Measurements from ENCODE around the gene LRP1B. TPM values are rescaled to one million over a fixed set of nuclear protein-coding genes. Genes with fewer than 3 reads are reported as not detected.

LRP1B gene
- polyA plus RNA-seq, 1 of the 3 experiments (the other 2 are of a cell fraction): 0.28 TPM

DNA sequence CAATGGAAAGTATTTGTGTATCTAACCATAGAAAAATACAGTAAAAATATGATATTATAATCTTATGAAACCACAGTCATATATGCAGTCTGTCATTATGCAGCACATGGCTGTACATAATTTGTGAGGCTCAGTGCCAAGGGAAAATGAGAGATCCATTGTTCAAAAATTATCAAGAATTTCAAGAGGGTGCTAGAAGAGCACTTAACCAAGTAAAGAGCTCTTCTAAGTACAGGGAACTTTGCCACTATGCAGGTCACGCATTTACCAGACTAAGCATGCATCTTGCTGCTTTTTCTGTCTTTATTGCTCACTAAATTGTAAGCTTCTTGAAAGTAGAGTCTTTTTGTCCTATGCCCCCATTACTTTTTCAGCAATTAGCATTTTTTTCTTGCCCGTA lies 438.0 kb downstream of the LRP1B start:
- H4K20me1 ChIP-seq (ENCODE audit: insufficient read depth): no peaks in the 10 kb centered on the region
- H3K4me1 ChIP-seq (ENCODE audit: control insufficient read depth in 1 of 2, insufficient read depth in 2 of 2, low read depth in 1 of 2, low read length in 1 of 2): no peaks in the 10 kb centered on the region; a peak in 1 of 4 replicates
- H3K4me2 ChIP-seq: no peak overlapping the region
- H3K79me2 ChIP-seq (ENCODE audit: insufficient read depth): no peaks in the 10 kb centered on the region
- no peaks in the 10 kb centered on the region for H3K9me3 ChIP-seq
- CTCF ChIA-PET: no interaction called here
- POLR2A ChIA-PET: no interaction called here
- no peak overlapping the region for H3K4me3 ChIP-seq (ENCODE audit: low read depth in 2 of 2, low read length in 1 of 2)
- no peaks in the 10 kb centered on the region for H3F3A ChIP-seq (replicated peaks; ENCODE audit: insufficient read depth)
- H3K36me3 ChIP-seq (replicated peaks in 1 of 2; ENCODE audit: control insufficient read depth in 1 of 2, insufficient read depth in 2 of 2, low read length in 1 of 2): no peaks in the 10 kb centered on the region
- DNase-seq: no peak
- 55% methylated on average over 2 of the region's 2 CpGs for WGBS (ENCODE audit: low lambda C conversion rate)
- no peak overlapping the region for H3K9ac ChIP-seq
- no peak overlapping the region for H2AFZ ChIP-seq (ENCODE audit: low read depth)
- no peaks in the 10 kb centered on the region for H3K9me2 ChIP-seq
- TF ChIP-seq ELF1 (IDR thresholded peaks at IDR 0.05) (no peak), YY1 (IDR thresholded peaks at IDR 0.05; ENCODE audit: low read depth) (no peak), JUND (IDR thresholded peaks at IDR 0.05) (no peak)
- TF ChIP-seq, protein P1, sequence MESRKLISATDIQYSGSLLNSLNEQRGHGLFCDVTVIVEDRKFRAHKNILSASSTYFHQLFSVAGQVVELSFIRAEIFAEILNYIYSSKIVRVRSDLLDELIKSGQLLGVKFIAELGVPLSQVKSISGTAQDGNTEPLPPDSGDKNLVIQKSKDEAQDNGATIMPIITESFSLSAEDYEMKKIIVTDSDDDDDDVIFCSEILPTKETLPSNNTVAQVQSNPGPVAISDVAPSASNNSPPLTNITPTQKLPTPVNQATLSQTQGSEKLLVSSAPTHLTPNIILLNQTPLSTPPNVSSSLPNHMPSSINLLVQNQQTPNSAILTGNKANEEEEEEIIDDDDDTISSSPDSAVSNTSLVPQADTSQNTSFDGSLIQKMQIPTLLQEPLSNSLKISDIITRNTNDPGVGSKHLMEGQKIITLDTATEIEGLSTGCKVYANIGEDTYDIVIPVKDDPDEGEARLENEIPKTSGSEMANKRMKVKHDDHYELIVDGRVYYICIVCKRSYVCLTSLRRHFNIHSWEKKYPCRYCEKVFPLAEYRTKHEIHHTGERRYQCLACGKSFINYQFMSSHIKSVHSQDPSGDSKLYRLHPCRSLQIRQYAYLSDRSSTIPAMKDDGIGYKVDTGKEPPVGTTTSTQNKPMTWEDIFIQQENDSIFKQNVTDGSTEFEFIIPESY (IDR thresholded peaks at IDR 0.05; ENCODE audit: borderline replicate concordance, low read depth): no peak
- no peak overlapping the region for H3K27ac ChIP-seq (ENCODE audit: low read depth in 2 of 2, low read length in 1 of 2)
- H3K27me3 ChIP-seq (ENCODE audit: insufficient read depth): no peaks in the 10 kb centered on the region

DNA sequence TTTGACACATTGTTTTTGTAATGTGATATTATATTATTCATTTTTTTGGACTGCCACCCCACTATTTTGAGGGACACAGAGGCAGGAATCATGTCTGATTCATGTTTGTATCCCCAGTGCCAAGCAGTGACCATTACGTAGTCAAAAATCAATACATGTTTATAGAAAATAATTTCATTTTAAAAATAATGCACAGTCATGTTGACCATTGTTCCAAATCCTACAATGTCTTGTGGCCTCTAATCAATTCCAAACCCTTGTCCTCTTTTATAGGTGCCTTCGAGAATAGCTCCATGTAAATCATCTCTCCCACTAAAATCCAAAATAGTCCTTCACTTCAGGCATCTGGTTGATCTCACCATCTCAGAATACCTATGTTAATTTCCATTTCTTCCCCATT lies 454.7 kb downstream of the LRP1B start:
- Histone ChIP-seq H3K4me3 (ENCODE audit: low read depth in 2 of 2, low read length in 1 of 2) (no peak overlapping the region), H3K4me1 (ENCODE audit: control insufficient read depth in 1 of 2, insufficient read depth in 2 of 2, low read depth in 1 of 2, low read length in 1 of 2) (no peaks in the 10 kb centered on the region), H2AFZ (ENCODE audit: low read depth) (no peak overlapping the region), H3K27me3 (ENCODE audit: insufficient read depth) (no peaks in the 10 kb centered on the region), H3K9ac (no peak overlapping the region), H3K79me2 (ENCODE audit: insufficient read depth) (no peaks in the 10 kb centered on the region), H3K4me2 (no peak overlapping the region), H3K27ac (ENCODE audit: low read depth in 2 of 2, low read length in 1 of 2) (no peak overlapping the region), H3F3A (replicated peaks; ENCODE audit: insufficient read depth) (no peaks in the 10 kb centered on the region), H4K20me1 (ENCODE audit: insufficient read depth) (no peaks in the 10 kb centered on the region), H3K9me3 (no peaks in the 10 kb centered on the region), H3K36me3 (replicated peaks in 1 of 2; ENCODE audit: control insufficient read depth in 1 of 2, insufficient read depth in 2 of 2, low read length in 1 of 2) (no peaks in the 10 kb centered on the region), H3K9me2 (no peaks in the 10 kb centered on the region)
- POLR2A ChIA-PET: no interaction called here
- 63% methylated on average over 2 of the region's 2 CpGs for WGBS (ENCODE audit: low lambda C conversion rate)
- CTCF ChIA-PET: no interaction called here
- no peak for DNase-seq
- TF ChIP-seq JUND (IDR thresholded peaks at IDR 0.05): no peak
- TF ChIP-seq RFX5 (IDR thresholded peaks at IDR 0.05; ENCODE audit: low read length): no peak
- TF ChIP-seq, protein P2, sequence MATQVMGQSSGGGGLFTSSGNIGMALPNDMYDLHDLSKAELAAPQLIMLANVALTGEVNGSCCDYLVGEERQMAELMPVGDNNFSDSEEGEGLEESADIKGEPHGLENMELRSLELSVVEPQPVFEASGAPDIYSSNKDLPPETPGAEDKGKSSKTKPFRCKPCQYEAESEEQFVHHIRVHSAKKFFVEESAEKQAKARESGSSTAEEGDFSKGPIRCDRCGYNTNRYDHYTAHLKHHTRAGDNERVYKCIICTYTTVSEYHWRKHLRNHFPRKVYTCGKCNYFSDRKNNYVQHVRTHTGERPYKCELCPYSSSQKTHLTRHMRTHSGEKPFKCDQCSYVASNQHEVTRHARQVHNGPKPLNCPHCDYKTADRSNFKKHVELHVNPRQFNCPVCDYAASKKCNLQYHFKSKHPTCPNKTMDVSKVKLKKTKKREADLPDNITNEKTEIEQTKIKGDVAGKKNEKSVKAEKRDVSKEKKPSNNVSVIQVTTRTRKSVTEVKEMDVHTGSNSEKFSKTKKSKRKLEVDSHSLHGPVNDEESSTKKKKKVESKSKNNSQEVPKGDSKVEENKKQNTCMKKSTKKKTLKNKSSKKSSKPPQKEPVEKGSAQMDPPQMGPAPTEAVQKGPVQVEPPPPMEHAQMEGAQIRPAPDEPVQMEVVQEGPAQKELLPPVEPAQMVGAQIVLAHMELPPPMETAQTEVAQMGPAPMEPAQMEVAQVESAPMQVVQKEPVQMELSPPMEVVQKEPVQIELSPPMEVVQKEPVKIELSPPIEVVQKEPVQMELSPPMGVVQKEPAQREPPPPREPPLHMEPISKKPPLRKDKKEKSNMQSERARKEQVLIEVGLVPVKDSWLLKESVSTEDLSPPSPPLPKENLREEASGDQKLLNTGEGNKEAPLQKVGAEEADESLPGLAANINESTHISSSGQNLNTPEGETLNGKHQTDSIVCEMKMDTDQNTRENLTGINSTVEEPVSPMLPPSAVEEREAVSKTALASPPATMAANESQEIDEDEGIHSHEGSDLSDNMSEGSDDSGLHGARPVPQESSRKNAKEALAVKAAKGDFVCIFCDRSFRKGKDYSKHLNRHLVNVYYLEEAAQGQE (IDR thresholded peaks at IDR 0.05; ENCODE audit: low read depth, low read length): no peak
- TF ChIP-seq SIN3A (IDR thresholded peaks at IDR 0.05; ENCODE audit: borderline replicate concordance, low read depth, low read length): no peak
- no peak for TF ChIP-seq TEAD4 (IDR thresholded peaks at IDR 0.05; ENCODE audit: borderline replicate concordance, insufficient read depth)
- no peak for TF ChIP-seq NFIC (IDR thresholded peaks at IDR 0.05; ENCODE audit: borderline replicate concordance)
- no peak for TF ChIP-seq EP300 (IDR thresholded peaks at IDR 0.05; ENCODE audit: borderline replicate concordance in 1 of 2, low read depth in 1 of 2, low read length in 1 of 2)
- no peak for TF ChIP-seq NRF1 (IDR thresholded peaks at IDR 0.05; ENCODE audit: low read depth, low read length)
- TF ChIP-seq USF2 (IDR thresholded peaks at IDR 0.05; ENCODE audit: borderline replicate concordance, low read depth, low read length): no peak
- TF ChIP-seq, protein P3, sequence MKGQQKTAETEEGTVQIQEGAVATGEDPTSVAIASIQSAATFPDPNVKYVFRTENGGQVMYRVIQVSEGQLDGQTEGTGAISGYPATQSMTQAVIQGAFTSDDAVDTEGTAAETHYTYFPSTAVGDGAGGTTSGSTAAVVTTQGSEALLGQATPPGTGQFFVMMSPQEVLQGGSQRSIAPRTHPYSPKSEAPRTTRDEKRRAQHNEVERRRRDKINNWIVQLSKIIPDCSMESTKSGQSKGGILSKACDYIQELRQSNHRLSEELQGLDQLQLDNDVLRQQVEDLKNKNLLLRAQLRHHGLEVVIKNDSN (IDR thresholded peaks at IDR 0.05; ENCODE audit: borderline replicate concordance, low read depth): no peak
- no peak for TF ChIP-seq TAF1 (IDR thresholded peaks at IDR 0.05; ENCODE audit: borderline replicate concordance, low read depth, low read length)
- TF ChIP-seq, protein P1 (IDR thresholded peaks at IDR 0.05; ENCODE audit: borderline replicate concordance, low read depth): no peak
- no peak for TF ChIP-seq ELF1 (IDR thresholded peaks at IDR 0.05)
- no peak for TF ChIP-seq RAD21 (IDR thresholded peaks at IDR 0.05; ENCODE audit: low read length)
- no peak for TF ChIP-seq TCF12 (IDR thresholded peaks at IDR 0.05)
- TF ChIP-seq YY1 (IDR thresholded peaks at IDR 0.05; ENCODE audit: low read depth): no peak
- no peak for TF ChIP-seq FOXM1 (IDR thresholded peaks at IDR 0.05; ENCODE audit: low read depth)
- no peak for TF ChIP-seq PBX3 (IDR thresholded peaks at IDR 0.05)
